PC-3 (cell line): Measurements from ENCODE around the gene MT1X. TPM values are rescaled to one million over a fixed set of nuclear protein-coding genes. Genes with fewer than 3 reads are reported as not detected.
"Not testable (repeated sequence)": the region's sequence is repeated elsewhere in the genome, so short reads cannot be mapped to it uniquely, and the experiment has no call there.

ENCODE experiments used
- ATAC-seq: fragments of 200-7000 bp; cut with Tn5 transposase; 2 replicates; pipeline ENCODE4 v1.9.1; 2020; ENCODE audit warnings: mild to moderate bottlenecking, moderate library complexity
- BruUV-seq: library from RNA; stranded (reverse); fragments of 400-500 nt; replicated peaks from 2 replicates; lab custom pipeline; 2021; lab: Mats Ljungman, UMichigan
- CTCF ChIA-PET: fragments of 300-600 bp; sonication (Branson Sonifier 250); formaldehyde crosslinking; loops from one replicate; lab custom pipeline; 2022; ENCODE audit warnings: antibody characterized with exemption; lab: Charles Lee
- POLR2A ChIA-PET: fragments of 300-600 bp; sonication (Branson Sonifier 250); formaldehyde crosslinking; loops from one replicate; lab custom pipeline; 2022; ENCODE audit warnings: antibody characterized with exemption; ENCODE audit not compliant: unreplicated experiment; lab: Charles Lee
- DNase-seq: peaks from one replicate; pipeline ENCODE4 v3.0.0-alpha.2; 2015
- H2AFZ ChIP-seq: fragments of 300-600 bp; sonication (generic); 2 replicates; pipeline ENCODE4 v1.6.0; 2016; ENCODE audit warnings: antibody characterized with exemption, low read length
- H3F3A ChIP-seq: fragments of 300-600 bp; sonication (generic); one replicate; pipeline ENCODE4 v1.6.0; 2017; ENCODE audit warnings: antibody characterized with exemption, low read length, control low read depth, mild to moderate bottlenecking; ENCODE audit not compliant: unreplicated experiment
- H3K27ac ChIP-seq: fragments of 300-600 bp; sonication (generic); 2 replicates; pipeline ENCODE4 v1.5.1; 2016; ENCODE audit warnings: mild to moderate bottlenecking, low read length
- H3K27me3 ChIP-seq: fragments of 300-600 bp; sonication (generic); 2 replicates; pipeline ENCODE4 v1.6.1; 2016; ENCODE audit warnings: low read length, mixed read lengths
- H3K36me3 ChIP-seq: fragments of 300-600 bp; sonication (generic); 2 replicates; pipeline ENCODE4 v1.6.1; 2016; ENCODE audit warnings: low read depth, mixed run types, low read length, mixed read lengths
- H3K4me1 ChIP-seq: fragments of 300-600 bp; sonication (generic); 2 replicates; pipeline ENCODE4 v1.5.1; 2016; ENCODE audit warnings: low read length; ENCODE audit not compliant: insufficient read depth
- H3K4me2 ChIP-seq: fragments of 300-600 bp; sonication (generic); 2 replicates; pipeline ENCODE4 v1.6.0; 2016; ENCODE audit warnings: low read length
- H3K4me3 ChIP-seq: fragments of 300-600 bp; sonication (generic); 2 replicates; pipeline ENCODE4 v1.5.1; 2016; ENCODE audit warnings: mild to moderate bottlenecking, low read length, mixed read lengths
- H3K79me2 ChIP-seq: fragments of 300-600 bp; sonication (generic); 2 replicates; pipeline ENCODE4 v1.6.1; 2017; ENCODE audit warnings: low read length, mixed read lengths
- H3K9ac ChIP-seq: fragments of 300-600 bp; sonication (generic); 2 replicates; pipeline ENCODE4 v1.6.0; 2016; ENCODE audit warnings: mild to moderate bottlenecking, low read length
- H3K9me2 ChIP-seq: fragments of 300-600 bp; sonication (generic); replicated peaks from 2 replicates; pipeline ENCODE4 v1.6.1; 2016; ENCODE audit warnings: mixed run types, low read length, mixed read lengths
- H3K9me3 ChIP-seq: fragments of 300-600 bp; sonication (generic); 2 replicates; pipeline ENCODE4 v1.6.1; 2016; ENCODE audit warnings: low read length, mixed read lengths
- H4K20me1 ChIP-seq: fragments of 300-600 bp; sonication (generic); 2 replicates; pipeline ENCODE4 v1.6.1; 2016; ENCODE audit warnings: low read length, mixed read lengths
- EZH2 ChIP-seq: fragments of 300-600 bp; sonication (generic); IDR thresholded peaks from one replicate; pipeline ENCODE4 v1.6.1; 2017; ENCODE audit warnings: antibody characterized with exemption, mild to moderate bottlenecking, low read length; ENCODE audit not compliant: unreplicated experiment
- EZH2phosphoT487 ChIP-seq: fragments of 300-600 bp; sonication (generic); IDR thresholded peaks from 2 replicates; pipeline ENCODE4 v1.6.1; 2018; ENCODE audit warnings: mild to moderate bottlenecking, antibody characterized with exemption, low read length, borderline replicate concordance
- intact Hi-C: fragments of 100-400 bp; cut with micrococcal nuclease; formaldehyde crosslinking; loops from 2 replicates; pipeline ENCODE4 v1.9.0; 2023
- total RNA-seq: library from RNA; depleted of rRNA; stranded (reverse); fragments of >200 nt; gene quantifications from 2 replicates; pipeline ENCODE4 v1.2.3, GENCODE V29; 2014
- TF ChIP-seq, protein P1 (sequence below): fragments of 300-600 bp; sonication (generic); conservative IDR thresholded peaks from 2 replicates; pipeline ENCODE4 v1.5.1; 2017; ENCODE audit warnings: antibody characterized with exemption, low read depth, mild to moderate bottlenecking, low read length

The MT1X gene
- total RNA-seq, 1 experiment from 2014 or later = 120 TPM

DNA sequence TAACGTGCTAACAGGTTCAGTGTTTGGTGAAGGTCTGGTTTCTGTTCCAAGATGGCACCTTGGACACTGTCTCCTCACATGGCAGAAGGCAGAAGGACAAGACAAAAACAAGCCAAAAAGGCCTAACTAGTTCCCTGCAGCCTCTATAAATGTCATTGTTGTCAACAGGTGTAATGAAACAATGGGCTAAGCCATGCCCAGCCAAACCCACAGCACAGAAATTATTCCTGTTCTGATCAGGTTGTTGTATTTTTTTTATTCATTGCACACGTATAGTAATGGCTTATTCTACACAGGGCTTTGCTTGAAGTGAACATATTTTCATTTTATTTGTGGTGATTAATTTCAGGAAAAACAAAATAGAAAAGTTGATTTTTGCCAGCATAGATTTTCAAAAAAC is 31.5 kb downstream of the MT1X start:
- ATAC-seq (no peak), DNase-seq (no peak)
- H2AFZ ChIP-seq = no peak overlapping the region
- no peaks in the 10 kb centered on the region for H3K9me3 ChIP-seq
- H3K9ac ChIP-seq = no peak overlapping the region
- ChIA-PET CTCF (no interaction called here), POLR2A (no interaction called here)
- H3K9me2 ChIP-seq = no peaks in the 10 kb centered on the region
- no peak overlapping the region for H3K4me2 ChIP-seq
- intact Hi-C loops = no loop called here
- H3K27me3 ChIP-seq = no peaks in the 10 kb centered on the region
- no peaks in the 10 kb centered on the region for H3K4me1 ChIP-seq
- H3K27ac ChIP-seq = no peak overlapping the region
- H3K36me3 ChIP-seq = no peaks in the 10 kb centered on the region
- no TSS peak for BruUV-seq
- no peak overlapping the region for H3K4me3 ChIP-seq
- no peaks in the 10 kb centered on the region for H4K20me1 ChIP-seq
- TF ChIP-seq EZH2phosphoT487 (no peak), EZH2 (no peak)
- TF ChIP-seq, protein P1, sequence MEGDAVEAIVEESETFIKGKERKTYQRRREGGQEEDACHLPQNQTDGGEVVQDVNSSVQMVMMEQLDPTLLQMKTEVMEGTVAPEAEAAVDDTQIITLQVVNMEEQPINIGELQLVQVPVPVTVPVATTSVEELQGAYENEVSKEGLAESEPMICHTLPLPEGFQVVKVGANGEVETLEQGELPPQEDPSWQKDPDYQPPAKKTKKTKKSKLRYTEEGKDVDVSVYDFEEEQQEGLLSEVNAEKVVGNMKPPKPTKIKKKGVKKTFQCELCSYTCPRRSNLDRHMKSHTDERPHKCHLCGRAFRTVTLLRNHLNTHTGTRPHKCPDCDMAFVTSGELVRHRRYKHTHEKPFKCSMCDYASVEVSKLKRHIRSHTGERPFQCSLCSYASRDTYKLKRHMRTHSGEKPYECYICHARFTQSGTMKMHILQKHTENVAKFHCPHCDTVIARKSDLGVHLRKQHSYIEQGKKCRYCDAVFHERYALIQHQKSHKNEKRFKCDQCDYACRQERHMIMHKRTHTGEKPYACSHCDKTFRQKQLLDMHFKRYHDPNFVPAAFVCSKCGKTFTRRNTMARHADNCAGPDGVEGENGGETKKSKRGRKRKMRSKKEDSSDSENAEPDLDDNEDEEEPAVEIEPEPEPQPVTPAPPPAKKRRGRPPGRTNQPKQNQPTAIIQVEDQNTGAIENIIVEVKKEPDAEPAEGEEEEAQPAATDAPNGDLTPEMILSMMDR = no peak
- no peaks in the 10 kb centered on the region for H3K79me2 ChIP-seq
- no peaks in the 10 kb centered on the region for H3F3A ChIP-seq

DNA sequence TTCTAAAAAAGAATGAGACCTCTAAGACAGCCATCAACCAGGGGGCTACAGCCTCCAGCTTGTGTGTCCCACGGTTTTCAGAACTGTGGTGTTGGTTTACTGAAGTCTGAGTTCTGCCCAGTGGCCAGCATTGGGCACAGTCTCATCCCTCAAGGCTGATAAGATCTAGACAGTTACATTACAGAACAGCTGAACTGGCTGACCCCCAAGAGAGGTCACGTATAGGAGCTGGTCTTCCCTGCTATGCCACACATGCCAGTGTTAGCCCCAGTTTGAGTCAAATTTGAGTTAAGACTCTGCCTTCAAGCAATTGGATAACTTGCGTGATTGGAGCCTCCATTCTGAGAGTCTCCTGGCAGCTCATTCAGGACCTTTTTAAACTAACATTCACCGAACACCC is 32.9 kb downstream of the MT1X start:
- no peaks in the 10 kb centered on the region for H4K20me1 ChIP-seq
- no peak overlapping the region for H3K9ac ChIP-seq
- H3K79me2 ChIP-seq = no peaks in the 10 kb centered on the region
- H3K36me3 ChIP-seq = no peaks in the 10 kb centered on the region
- intact Hi-C loops = no loop called here
- H3K4me3 ChIP-seq = no peak overlapping the region
- no peak overlapping the region for H2AFZ ChIP-seq
- no peak overlapping the region for H3K4me2 ChIP-seq
- CTCF ChIA-PET = no interaction called here
- no peaks in the 10 kb centered on the region for H3K9me2 ChIP-seq
- no peak overlapping the region for H3K27ac ChIP-seq
- TF ChIP-seq, protein P1 = no peak
- TF ChIP-seq EZH2 (no peak), EZH2phosphoT487 (no peak)
- no peaks in the 10 kb centered on the region for H3K9me3 ChIP-seq
- no peak for ATAC-seq
- DNase-seq = no peak
- POLR2A ChIA-PET = no interaction called here
- BruUV-seq = no TSS peak
- no peaks in the 10 kb centered on the region for H3K4me1 ChIP-seq
- no peaks in the 10 kb centered on the region for H3K27me3 ChIP-seq
- no peaks in the 10 kb centered on the region for H3F3A ChIP-seq

DNA sequence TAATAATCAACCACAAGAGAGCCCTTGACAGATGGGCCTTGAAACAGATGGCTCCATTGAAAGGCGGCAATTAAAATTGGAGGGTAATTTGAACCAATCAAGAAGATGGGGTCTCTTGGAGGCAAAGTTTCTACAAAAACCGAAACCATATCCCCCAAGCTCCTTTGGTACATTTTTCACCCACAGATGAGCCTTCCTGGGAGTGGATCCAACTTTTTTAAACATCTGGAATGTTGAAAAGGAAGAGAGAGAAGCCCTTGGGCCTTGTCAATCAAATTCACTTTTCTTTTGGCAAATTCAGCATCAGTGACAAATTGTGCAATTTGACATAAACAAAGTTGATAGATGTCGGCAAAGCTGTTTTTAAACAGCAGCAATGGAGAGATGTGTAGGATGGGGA is 34.5 kb downstream of the MT1X start:
- Histone ChIP-seq H3K27me3 (no peaks in the 10 kb centered on the region), H3K4me1 (no peaks in the 10 kb centered on the region), H3K79me2 (no peaks in the 10 kb centered on the region), H3K4me3 (no peak overlapping the region), H3K36me3 (no peaks in the 10 kb centered on the region), H3K9me2 (no peaks in the 10 kb centered on the region), H3F3A (no peaks in the 10 kb centered on the region), H3K4me2 (no peak overlapping the region), H2AFZ (no peak overlapping the region), H3K9me3 (no peaks in the 10 kb centered on the region), H3K9ac (no peak overlapping the region), H3K27ac (no peak overlapping the region), H4K20me1 (no peaks in the 10 kb centered on the region)
- intact Hi-C loops = no loop called here
- ChIA-PET POLR2A (no interaction called here), CTCF (no interaction called here)
- TF ChIP-seq, protein P1 = no peak
- TF ChIP-seq EZH2 (no peak), EZH2phosphoT487 (no peak)
- DNase-seq (no peak), ATAC-seq (no peak)
- no TSS peak for BruUV-seq

DNA sequence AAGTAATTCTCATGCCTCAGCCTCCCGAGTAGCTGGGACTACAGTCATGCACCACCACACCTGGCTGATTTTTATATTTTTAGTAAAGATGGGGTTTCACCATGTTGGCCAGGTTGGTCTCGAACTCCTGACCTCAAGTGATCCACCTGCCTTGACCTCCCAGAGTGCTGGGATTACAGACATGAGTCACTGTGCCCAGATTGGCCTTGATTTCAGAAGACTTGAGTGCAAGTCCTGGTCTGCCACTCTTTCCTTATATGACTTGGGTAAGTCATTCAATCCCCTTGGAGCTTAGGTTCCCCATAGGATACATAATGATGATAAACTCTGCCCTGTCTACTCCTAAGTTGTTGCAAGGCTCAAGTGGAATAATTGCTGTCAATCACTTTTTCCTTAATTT is 35.3 kb downstream of the MT1X start:
- BruUV-seq, CTCF ChIA-PET, H3K9ac ChIP-seq, H3F3A ChIP-seq, H4K20me1 ChIP-seq, intact Hi-C loops, DNase-seq, H3K4me1 ChIP-seq, H3K79me2 ChIP-seq, ATAC-seq, H3K4me2 ChIP-seq, H3K4me3 ChIP-seq, H3K9me3 ChIP-seq, H3K36me3 ChIP-seq, H3K9me2 ChIP-seq, POLR2A ChIA-PET, H3K27ac ChIP-seq, H2AFZ ChIP-seq, H3K27me3 ChIP-seq: not testable (repeated sequence)
